NCI-H2227 (cell line): ENCODE results near the gene NDST3.

Experiments
- DNase-seq: peaks from one replicate; lab custom pipeline; 2025; ENCODE audit not compliant: unreplicated experiment; lab: John Stamatoyannopoulos, UW

The NDST3 gene

DNA sequence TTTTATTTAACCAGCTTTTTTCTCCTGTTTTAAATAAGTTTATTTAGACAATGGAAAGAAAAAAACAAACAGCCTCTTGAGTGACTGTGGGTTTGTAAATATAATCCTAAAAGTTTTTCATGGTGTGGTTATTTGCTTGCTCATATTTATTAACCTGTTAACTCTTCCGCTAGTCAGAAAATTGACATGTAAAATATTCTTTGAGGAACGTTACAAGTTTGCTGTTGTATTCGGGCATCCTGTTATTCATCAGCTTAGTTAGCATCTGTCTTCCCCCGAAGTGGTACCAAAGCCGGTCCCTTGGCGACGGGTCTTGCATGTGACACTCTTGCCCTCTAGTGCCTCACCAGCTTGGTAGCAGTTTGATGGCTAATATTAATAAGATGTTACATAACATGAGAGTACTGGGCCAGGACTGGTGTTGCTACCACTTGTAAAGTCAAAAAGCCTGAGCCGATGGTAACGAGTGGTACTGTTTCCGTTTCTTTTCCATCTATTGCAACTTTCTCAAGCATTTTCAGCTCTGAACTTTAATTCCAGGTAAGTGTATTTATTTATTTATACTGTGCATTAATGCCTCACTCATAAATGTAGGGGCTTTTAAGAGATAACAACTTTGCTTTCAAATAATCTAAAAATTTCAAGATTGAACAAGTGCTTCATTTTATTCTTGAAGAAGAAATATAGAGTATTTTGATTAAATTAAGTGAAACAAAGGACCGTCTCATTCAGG is at the start of gene NDST3:
Gene NDST3, plus strand, starts transcription at position 434 of the 733 bp plus-strand sequence. CDS start 19,425 bp downstream, outside the sequence.
- DNase-seq, result peak; percentile 78

DNA sequence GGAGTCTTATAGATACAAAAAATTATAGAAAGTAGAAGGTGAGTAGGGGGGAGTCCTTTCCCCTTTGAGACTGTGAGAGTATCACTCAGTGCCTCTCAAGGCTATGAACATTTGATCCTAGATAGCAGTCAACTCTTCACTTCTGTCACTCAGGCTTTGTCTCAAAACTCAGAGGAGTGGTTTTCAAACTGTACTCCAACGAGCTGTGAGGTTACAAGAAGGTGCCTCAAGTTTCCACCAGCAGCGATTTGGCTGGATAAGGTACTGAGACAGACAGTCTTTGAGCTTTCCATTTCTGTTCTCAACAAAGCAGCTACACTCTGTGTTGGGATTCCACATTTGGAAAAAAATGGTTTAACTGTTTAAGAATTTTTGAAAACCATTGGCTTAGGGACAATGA is 48.0 kb upstream of the NDST3 start:
- DNase-seq, result no peak

DNA sequence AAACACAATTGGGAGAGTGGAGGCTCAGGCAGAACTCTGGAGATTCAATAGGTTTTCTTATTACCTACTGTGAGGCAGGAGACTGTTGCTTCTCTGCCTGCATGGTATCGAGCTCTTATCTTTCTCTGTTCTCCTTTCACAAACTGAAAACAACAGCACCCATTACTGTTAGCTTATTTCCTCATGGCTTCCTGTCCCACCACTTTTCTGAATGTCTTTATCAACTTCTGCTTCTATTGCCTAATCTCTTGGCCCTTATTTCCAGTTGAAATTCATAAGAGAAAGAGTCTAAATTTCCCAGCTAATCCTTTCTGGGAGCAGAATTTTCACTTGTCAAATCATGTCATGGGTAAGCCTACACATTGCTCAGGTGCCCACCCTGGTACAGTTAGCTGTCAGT is 46.8 kb upstream of the NDST3 start:
- DNase-seq, result no peak

DNA sequence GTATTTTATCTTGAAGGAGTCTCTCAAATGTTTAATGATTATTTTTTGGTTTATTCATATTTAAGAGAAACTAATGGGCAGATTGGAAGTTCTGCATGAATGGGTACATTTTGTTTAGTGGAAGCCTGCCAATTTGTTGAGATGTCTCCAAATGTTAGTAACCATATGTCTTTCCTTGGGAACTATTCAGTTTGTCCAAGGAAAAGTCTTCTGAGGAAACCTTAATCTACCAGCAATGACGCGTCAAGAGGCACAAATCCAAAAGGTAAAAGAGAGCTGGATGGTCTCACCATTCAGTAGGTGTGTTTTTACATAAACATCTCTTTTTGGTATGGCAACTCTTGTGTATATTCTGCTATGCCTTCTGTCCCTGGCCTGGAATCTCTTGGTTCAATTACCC is 37.4 kb upstream of the NDST3 start:
- no peak for DNase-seq

DNA sequence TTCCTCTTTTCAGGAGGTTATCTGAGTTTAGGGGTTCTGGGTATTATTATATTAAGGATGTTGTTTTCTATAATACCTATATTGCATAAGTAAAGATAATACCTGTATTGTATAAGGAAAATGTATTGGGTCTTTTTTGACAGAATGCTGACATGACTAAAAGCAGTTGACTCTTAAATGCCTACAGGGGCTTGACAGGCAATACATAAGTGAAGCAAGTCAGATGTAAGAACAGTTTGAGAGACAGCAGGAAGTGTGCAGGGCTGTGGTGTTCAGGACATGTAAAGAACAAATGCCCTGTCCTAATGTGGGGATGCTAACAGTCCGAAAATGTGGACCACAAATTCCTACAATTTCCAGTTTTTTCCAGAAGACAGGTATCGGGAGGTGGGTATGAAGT is 30.2 kb upstream of the NDST3 start:
- DNase-seq, result no peak

DNA sequence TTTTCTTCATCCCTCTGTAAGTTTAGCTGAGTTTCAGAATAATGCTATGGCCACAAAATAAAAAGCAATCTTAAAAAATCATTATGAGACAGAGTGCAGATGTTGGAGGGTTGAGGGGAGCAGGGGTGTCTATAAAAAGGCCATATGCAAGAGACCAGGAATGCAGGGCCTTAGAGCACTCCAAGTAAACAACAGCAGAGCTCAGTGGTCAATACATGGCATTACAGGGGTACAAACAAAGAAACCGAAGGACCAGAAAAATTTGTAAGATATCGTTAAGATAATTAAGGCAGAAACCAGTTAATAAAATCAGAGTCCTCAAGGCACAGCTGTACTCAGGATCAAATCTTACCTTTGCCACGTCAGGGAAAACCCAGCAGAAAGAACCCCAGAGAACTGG is 28.4 kb upstream of the NDST3 start:
- no peak for DNase-seq

DNA sequence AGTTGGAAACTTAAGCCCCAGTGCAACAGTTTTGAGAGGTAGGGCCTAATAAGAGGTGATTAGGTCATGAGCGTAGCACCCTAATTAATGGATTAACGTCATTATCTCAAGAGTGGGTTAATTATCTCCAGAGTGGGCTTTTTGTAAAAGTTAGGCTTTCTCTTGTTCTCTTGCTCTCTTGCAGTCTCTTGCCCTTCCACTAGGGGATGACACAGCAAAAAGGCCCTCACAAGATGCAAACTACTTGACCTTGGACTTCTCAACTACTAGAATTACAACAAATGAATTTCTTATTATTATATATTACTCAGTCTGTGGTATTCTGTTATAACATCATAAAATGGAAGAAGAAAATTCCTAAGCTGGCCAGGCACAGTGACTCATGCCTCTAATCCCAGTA is 22.1 kb upstream of the NDST3 start:
- DNase-seq, result no peak

DNA sequence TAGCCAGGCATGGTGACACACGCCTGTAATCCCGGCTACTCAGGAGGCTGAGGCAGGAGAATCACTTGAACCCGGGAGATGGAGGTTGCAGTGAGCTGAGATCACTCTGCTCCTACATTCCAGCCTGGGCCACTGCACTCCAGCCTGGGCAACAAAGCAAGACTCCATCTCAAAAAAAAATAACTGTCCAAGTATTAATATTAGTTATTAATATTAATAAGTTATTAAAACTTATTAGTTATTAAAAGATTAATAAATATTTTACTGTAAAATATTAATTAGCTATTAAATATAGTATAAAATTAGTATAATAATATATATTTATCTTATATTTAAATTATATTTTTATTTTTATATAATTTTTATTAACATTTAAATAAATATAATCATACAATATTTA is 19.5 kb upstream of the NDST3 start:
- no peak for DNase-seq

DNA sequence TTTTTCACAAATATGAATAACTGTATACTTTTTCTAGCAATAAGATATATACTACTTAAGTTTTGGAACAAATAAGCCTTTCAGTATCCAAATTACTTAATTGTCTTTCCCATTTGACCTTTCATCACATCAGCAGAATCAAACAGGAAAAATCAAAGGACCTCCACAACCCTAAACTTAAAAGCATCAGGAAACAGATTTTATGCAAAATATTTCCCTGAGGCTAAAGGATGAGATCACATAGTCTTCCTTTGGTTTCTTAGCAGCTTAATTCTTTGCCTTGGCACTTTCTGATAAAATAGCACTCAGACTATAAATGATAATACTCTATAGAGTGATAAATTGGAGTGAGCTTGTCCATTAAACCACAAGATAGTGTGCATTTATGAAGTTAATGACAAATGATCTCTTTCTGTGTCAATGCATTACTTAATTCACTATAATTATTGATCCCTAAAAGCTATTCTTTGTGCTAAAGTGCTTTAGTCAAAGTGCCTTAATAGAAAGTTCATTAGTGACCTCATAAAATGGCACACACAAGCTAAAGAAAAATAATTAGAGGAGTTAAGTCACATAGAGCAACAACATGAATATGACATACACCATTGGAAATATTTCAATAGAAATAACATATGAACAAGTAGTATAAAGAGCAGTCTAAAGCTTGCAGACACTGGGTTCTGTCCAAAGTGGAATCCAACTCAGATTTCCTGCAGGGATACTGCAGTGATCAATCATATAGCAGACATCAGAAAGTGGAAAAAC is 15.7 kb upstream of the NDST3 start:
- no peak for DNase-seq

DNA sequence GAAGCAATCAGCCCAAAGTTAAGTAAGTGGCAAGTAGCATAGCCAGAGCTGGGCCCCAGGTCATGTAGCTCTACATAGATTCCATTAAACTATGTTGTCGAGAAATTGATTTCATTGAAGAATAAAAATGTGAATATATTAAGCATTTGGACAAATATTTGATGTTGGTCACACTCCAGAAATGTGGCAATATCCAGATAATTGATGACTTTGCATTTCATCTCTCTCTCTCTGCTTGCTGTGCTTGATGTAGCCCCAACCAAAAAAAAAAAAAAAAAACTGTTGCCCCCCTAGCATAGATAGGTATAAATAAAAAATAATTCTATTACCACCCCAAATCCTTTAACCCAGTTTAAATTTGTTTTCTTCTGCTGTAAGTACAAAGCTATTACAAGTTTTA is 7.5 kb upstream of the NDST3 start:
- no peak for DNase-seq

DNA sequence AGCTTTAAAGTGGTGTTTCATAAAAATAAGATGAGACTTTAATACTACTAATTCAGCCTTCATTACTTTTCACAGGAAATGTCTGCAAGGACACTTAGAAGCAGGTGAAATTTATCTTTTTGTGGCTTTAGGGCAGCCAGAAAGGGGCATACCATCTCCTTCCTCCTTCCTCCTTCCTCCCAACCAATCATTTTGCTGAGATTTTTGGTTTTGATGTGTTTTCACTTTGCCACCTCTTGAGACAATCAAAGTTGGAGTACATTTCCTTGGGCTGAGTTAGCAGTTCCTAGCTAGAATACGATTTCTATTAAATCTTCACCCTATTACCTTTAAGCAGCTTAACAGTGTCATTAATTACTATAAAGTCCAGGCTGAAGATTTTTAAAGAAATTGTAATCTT is 5.1 kb upstream of the NDST3 start:
- DNase-seq, result no peak

DNA sequence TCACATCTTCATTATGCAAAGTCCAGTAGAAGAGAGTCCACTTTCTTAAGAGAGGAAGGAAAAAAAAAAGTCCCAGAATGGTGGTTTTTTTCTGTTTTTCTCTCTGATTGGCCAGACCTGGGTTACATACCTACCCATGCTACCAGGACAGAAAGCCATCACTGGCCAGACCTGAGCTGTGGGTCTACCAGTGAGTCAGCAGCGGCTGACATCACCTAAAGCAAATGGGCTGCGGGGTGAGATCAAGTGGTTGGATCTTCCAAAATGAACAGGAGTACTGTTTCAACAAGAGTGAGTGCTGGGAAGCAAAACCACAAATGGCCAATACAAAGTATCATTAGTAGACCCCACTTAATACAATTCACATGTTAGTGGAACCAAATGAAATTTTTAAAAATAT is 1.6 kb upstream of the NDST3 start:
- DNase-seq, result peak; percentile 70

DNA sequence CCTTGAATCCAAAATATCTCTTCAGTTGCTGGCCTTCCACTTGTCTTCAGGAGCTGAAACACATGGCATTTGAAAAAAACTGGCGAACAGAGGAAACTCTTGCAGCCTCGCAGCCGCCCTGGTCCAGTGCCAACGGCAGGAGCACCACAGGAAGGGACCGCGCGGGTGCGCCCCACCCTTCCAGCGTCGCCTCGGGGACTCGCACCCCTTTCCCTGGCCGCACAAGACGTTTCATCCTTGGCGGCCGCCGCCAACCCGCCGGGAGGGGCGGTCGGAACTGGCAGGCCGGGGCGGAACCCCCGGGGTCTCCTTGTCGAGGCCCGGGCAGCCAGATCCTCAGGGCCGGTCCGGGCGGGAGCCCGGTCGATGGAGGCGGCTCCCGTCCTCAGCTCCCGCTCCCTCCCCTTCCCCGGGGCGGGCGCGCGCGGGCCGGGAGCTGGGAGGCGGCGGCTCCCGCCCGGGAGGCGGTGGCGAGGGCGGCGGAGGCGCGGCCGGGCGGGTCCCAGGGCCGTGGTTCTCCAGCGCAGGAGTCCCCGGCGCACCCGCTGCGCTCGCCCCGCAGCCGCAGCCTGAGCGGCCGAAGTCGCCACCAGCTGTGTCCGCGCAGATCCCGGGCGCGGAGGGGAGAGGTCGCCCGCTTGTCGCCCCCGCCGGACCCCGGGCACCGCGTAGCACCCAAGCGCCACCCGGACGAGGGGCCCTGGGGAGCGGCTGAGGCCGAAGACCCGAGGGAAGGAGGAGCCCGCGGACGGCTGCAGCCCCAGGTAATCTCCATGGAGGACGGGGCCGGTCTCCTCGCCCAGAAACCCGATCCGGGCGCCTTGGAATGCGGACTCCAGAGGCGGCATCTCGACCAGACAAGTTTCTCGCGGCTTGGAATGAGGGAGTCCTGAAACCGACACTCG is 886 bp upstream of the NDST3 start:
- peak; percentile 83 for DNase-seq

DNA sequence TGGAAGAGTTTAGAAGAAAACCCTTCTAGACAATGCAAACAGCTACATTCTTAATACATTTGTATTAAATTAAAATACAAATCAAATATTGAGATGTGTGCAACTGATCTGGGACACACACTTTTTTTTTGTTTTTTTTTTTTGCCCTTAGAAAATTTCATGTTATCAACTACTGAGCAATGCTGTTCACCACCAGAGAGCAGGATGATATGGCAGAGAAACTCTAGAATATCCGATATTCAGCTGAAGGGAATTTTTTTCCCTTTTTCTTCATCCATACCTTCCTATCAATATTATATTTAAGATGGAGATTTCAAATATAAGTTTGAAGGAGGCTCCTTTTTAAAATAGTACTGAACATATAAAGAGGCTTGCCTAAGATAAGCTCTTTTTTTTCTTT is 1.0 kb downstream of the NDST3 start:
- DNase-seq, result no peak

DNA sequence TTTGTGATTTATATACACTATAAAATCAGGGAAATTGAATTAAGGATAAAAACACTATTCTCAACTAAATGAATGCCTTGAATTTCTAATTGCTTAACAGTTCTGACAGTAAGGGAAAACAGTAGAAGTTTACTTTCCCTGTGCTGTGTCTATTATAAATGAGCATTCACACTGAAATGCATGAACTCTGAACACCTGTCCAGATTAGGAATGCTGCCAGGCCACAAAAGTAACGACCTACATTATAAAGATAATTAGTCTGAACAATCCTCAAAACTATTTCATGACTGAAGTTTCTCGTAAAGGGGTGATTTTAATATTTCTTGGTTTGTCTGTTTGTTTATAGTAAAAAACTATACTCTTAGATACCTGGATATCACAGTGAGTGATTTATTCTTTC is 2.0 kb downstream of the NDST3 start:
- DNase-seq, result no peak

DNA sequence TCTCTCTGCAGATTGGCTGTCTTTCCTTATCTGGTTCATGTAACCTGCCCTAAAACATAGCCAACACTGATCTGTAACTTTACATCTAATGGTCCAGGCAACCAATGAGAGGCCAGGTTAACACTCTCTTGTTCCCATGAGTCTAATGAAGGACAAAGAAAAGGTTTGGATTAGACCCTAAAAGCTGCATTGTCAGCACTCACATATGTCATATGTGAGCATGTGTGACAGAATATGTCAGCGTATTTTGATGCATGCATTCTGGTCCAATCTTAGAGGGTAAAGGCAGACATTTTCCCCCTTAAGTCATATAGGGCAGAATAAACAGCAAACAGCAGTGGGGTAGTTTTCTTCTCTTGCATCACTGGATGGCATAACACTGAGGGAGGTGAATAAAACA is 3.7 kb downstream of the NDST3 start:
- DNase-seq, result no peak

DNA sequence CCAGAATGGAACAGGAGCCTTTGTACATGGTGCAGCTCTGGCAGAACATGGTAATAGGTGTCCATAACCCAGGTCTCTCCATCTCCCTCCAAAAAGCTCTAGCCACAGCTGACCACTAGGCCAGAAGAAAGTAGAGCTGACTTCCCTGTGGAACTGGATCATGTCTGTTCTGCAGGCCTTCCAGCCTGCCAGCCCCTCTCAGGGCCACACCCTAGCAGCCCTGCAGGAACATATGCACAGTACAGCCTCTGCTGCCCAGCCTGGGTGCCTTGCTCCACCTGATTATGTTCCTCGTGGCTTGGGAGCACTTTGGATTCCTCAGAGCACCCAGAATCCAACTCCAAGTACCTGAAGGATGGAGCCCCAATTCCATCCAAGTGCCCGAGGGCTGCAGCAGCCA is 12.0 kb downstream of the NDST3 start:
- DNase-seq, result no peak

DNA sequence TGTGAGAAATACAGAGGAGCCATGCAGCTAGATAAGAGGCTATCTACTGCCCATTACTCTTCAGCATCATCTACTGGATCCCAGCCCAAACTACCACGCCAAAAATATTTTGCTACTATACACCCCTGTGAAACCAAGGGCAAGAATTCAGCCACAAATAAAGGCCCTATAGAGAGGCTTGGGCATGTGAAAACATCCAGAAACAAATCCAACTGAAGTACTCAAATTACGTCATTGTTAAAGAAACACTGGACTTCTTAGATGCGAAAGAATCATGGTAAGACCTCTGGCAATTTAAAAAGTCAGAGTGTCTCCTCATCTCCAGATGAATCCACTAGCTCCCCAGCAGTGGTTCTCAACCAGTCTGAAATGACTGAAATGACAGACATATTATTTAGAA is 12.8 kb downstream of the NDST3 start:
- DNase-seq, result no peak

DNA sequence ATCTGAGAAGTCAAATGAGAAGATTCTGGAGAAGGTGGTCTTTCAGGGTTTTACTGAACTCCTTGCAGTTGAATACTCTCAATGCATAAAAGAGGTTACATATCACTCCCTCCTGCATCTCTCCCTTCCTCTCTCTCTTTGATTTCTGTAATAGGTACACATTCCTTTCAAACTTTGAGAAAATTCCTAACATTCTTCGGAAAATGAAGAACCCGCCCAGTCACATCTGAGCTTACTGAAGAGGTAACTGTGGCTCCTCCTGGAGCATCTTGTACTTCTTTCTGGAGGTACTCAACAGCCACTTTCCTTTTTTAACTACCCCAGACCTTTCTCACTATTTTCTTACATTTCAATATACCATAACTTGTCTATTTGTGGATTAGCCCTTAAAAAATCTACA is 24.7 kb downstream of the NDST3 start:
- no peak for DNase-seq

DNA sequence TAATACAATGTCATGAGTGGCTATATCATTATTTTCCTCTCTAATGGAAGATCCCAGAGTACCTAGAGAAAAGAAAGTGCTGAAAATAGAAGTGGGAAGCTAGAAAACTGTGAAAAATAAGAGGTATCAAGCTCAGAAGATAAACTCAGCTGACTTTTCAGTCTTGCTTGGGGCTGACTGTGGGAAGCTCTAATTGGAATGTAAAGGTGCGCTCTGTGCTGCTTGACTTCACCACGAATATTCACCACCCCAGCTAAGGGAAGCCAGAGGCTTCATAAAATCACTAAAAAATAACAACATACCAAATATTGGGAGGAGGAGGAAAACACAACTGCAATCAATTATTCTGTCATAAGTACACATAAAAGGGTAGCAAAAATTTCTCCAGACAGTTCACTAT is 25.1 kb downstream of the NDST3 start:
- DNase-seq, result no peak

DNA sequence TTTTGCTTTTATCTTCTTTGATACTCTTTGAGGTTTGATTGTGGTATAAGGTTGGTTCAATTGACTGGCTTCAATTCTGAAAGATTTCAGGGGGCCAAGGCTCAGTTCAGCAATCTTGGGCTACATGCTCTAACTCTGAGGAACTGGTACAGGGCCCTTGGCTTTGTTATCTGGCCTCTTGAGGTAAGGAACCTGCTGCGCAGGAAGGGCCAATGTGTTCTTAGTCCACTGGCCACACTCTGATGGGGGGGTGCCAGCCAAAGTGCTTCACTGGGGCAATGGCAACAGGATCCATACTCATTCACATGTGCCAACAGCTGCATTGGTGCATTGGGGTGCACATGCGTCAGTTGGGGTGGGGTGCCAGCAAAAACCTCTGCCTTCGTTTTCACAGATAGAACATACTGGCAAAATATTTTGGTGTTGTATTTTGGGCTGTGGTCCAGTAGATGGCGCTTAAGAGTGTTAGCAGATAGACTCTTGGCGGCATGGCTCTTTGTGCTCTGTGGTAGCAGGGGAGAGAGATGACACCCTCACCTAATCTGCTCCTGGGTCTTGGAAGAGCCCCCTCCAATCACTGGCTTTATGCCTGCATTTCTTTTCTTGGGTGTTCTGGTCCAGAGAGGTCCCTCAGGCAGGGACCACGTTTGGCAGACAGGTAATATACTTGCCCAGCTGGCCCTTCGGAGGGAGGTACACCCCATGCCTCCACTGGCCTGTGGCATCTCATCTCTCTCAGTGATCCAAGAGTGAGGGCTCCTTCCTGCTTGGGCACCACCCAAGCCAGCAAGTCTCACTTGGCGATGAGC is 42.9 kb downstream of the NDST3 start:
- DNase-seq, result no peak
